CD4-positive, alpha-beta T cell (primary cell): ENCODE results near the gene MORC3. TPM values are rescaled to one million over a fixed set of nuclear protein-coding genes. Genes with fewer than 3 reads are reported as not detected.

Source experiments
- ATAC-seq: fragments of 200-7000 bp; cut with Tn5 transposase; one replicate; pipeline ENCODE4 v1.10.0; 2022; ENCODE audit warnings: mild to moderate bottlenecking; ENCODE audit not compliant: poor library complexity
- CTCF ChIA-PET: fragments of 350-600 bp; sonication (Branson Sonifier 250); formaldehyde crosslinking; loops from one replicate; lab custom pipeline; 2021; ENCODE audit warnings: antibody characterized with exemption, inconsistent platforms; lab: Charles Lee
- POLR2A ChIA-PET: fragments of 350-600 bp; sonication (Branson Sonifier 250); formaldehyde crosslinking; loops from one replicate; lab custom pipeline; 2021; ENCODE audit warnings: antibody characterized with exemption, inconsistent platforms; lab: Charles Lee
- DNase-seq, 14 experiments: peaks; one replicate each; pipeline ENCODE4 v3.0.0-alpha.2; 2013 to 2020; ENCODE audit warnings: mixed read lengths in 2 of 14
- H3K27ac ChIP-seq, 2 donors: one replicate each; pipeline versions ENCODE4 v1.5.1 to v1.7.0; 2013; ENCODE audit warnings: low read length in 2 of 2, low read depth in 1 of 2, mild to moderate bottlenecking in 1 of 2
- H3K27me3 ChIP-seq, 2 experiments: 1 replicate in 1 of 2; 2 replicates in 1 of 2; pipeline versions ENCODE4 v1.6.1 to v1.7.0; 2013; ENCODE audit warnings: low read length in 2 of 2, control low read depth in 1 of 2, mild to moderate bottlenecking in 1 of 2, moderate library complexity in 1 of 2; ENCODE audit not compliant: insufficient read depth in 2 of 2, control insufficient read depth in 1 of 2
- H3K36me3 ChIP-seq: one replicate; pipeline ENCODE4 v1.6.1; 2013; ENCODE audit warnings: low read length, control low read depth; ENCODE audit not compliant: insufficient read depth
- H3K4me1 ChIP-seq: one replicate; pipeline ENCODE4 v1.6.1; 2013; ENCODE audit warnings: low read length, control low read depth; ENCODE audit not compliant: insufficient read depth
- H3K4me3 ChIP-seq: one replicate; pipeline ENCODE4 v1.5.1; 2013; ENCODE audit warnings: mild to moderate bottlenecking, low read length, moderate library complexity
- H3K9me3 ChIP-seq, 2 experiments: 1 replicate in 1 of 2; 2 replicates in 1 of 2; pipeline versions ENCODE4 v1.6.1 to v1.7.0; 2013; ENCODE audit warnings: low read length in 2 of 2, mild to moderate bottlenecking in 2 of 2, control low read depth in 1 of 2, moderate library complexity in 1 of 2; ENCODE audit not compliant: control insufficient read depth in 1 of 2, insufficient read depth in 1 of 2
- H3K27ac Mint-ChIP-seq: one replicate; pipeline ENCODE4 v1.8.0; 2020; ENCODE audit warnings: mixed read lengths
- H3K27me3 Mint-ChIP-seq: one replicate; pipeline ENCODE4 v1.8.0; 2021; ENCODE audit warnings: mixed read lengths
- H3K36me3 Mint-ChIP-seq: one replicate; pipeline ENCODE4 v1.8.0; 2021; ENCODE audit warnings: low read depth, mixed read lengths
- H3K4me1 Mint-ChIP-seq: one replicate; pipeline ENCODE4 v1.8.0; 2021; ENCODE audit warnings: low read depth, mixed read lengths
- H3K4me3 Mint-ChIP-seq: one replicate; pipeline ENCODE4 v1.8.0; 2020; ENCODE audit warnings: mild to moderate bottlenecking, mixed read lengths
- H3K9me3 Mint-ChIP-seq: one replicate; pipeline ENCODE4 v1.8.0; 2020; ENCODE audit warnings: mixed read lengths
- CTCF ChIP-seq: fragments of 200-600 bp; IDR thresholded peaks from one replicate; pipeline ENCODE4 v1.8.0; 2022; ENCODE audit warnings: antibody characterized with exemption, mild to moderate bottlenecking
- intact Hi-C, 2 experiments: fragments of 100-400 bp; cut with DNase I in 1 of 2; cut with micrococcal nuclease in 1 of 2; formaldehyde crosslinking; loops; one replicate each; pipeline versions ENCODE4 v1.15.1 to v1.9.0; 2023 to 2025; cut with DNase I, micrococcal nuclease
- total RNA-seq, 174 experiments: library from RNA in 2 of 174; stranded (reverse) in 2 of 174; gene quantifications; one replicate each; pipeline ENCODE4 v1.2.3 and lab custom pipeline; 2021 to 2026

Gene MORC3
- total RNA-seq, 2 experiments from 2014 or later = 70.2 to 71.0 TPM

GRCh38 chr21:36412916-36413315 lies 92.9 kb downstream of the MORC3 start:
- Mint-ChIP-seq H3K36me3 (peaks cover 39% of the 10 kb centered on the region), H3K27ac (no peak overlapping the region), H3K27me3 (no peaks in the 10 kb centered on the region), H3K4me1 (no peaks in the 10 kb centered on the region), H3K4me3 (no peak overlapping the region), H3K9me3 (no peaks in the 10 kb centered on the region)
- POLR2A ChIA-PET = no interaction called here
- no peak for TF ChIP-seq CTCF
- Histone ChIP-seq H3K4me1 (no peaks in the 10 kb centered on the region), H3K4me3 (no peak overlapping the region), H3K27ac (no peak overlapping the region), H3K36me3 (peaks cover 10% of the 10 kb centered on the region), H3K27me3 (no peaks in the 10 kb centered on the region), H3K9me3 (no peaks in the 10 kb centered on the region)
- ATAC-seq (no peak), DNase-seq (no peak)
- intact Hi-C loops = no loop called here
- CTCF ChIA-PET = no interaction called here

GRCh38 chr21:36415375-36415774 lies 95.4 kb downstream of the MORC3 start:
- ATAC-seq (no peak), DNase-seq (no peak)
- no peak overlapping the region for H3K4me3 ChIP-seq
- POLR2A ChIA-PET = no interaction called here
- Mint-ChIP-seq H3K4me1 (no peaks in the 10 kb centered on the region), H3K27ac (no peak overlapping the region), H3K27me3 (no peaks in the 10 kb centered on the region), H3K9me3 (no peaks in the 10 kb centered on the region), H3K4me3 (no peak overlapping the region), H3K36me3 (peaks cover 32% of the 10 kb centered on the region)
- H3K27ac ChIP-seq = no peak overlapping the region
- H3K36me3 ChIP-seq = peaks cover 10% of the 10 kb centered on the region
- H3K9me3 ChIP-seq = no peaks in the 10 kb centered on the region
- no peaks in the 10 kb centered on the region for H3K27me3 ChIP-seq
- H3K4me1 ChIP-seq = no peaks in the 10 kb centered on the region
- intact Hi-C loops = no loop called here
- no peak for TF ChIP-seq CTCF
- CTCF ChIA-PET = no interaction called here

GRCh38 chr21:36419241-36419640 lies 99.2 kb downstream of the MORC3 start:
- Mint-ChIP-seq H3K4me3 (no peak overlapping the region), H3K27ac (no peak overlapping the region), H3K36me3 (peaks cover 14% of the 10 kb centered on the region), H3K9me3 (no peaks in the 10 kb centered on the region), H3K4me1 (no peaks in the 10 kb centered on the region), H3K27me3 (no peaks in the 10 kb centered on the region)
- Histone ChIP-seq H3K27me3 (no peaks in the 10 kb centered on the region), H3K27ac (no peak overlapping the region), H3K36me3 (peaks cover 7% of the 10 kb centered on the region), H3K4me1 (no peaks in the 10 kb centered on the region), H3K4me3 (no peak overlapping the region), H3K9me3 (no peaks in the 10 kb centered on the region)
- intact Hi-C loops = no loop called here
- ChIA-PET POLR2A (no interaction called here), CTCF (no interaction called here)
- TF ChIP-seq CTCF = no peak
- ATAC-seq (no peak), DNase-seq (no peak)
